GM12872 (cell line): Measurements from ENCODE around the gene PRSS21.

Experiments
- CTCF ChIP-seq: IDR thresholded peaks from 3 replicates; pipeline ENCODE4 v1.5.1; 2011; ENCODE audit warnings: low read depth, mild to moderate bottlenecking, low read length, moderate library complexity; ENCODE audit not compliant: insufficient read depth

Gene PRSS21

GRCh38 chr16:2787961-2788360 is 29.1 kb upstream of the PRSS21 start:
- TF ChIP-seq CTCF: no peak

- TF ChIP-seq CTCF: no peak
Measured at GRCh38 chr16:2790631-2791030, 26.4 kb upstream of the PRSS21 start.

- no peak for TF ChIP-seq CTCF
Measured at GRCh38 chr16:2791174-2791573, 25.9 kb upstream of the PRSS21 start.

GRCh38 chr16:2792940-2793339 is 24.1 kb upstream of the PRSS21 start:
- TF ChIP-seq CTCF: no peak

GRCh38 chr16:2795395-2796143 is 21.5 kb upstream of the PRSS21 start:
- no peak for TF ChIP-seq CTCF

GRCh38 chr16:2798723-2799204 is 18.3 kb upstream of the PRSS21 start:
- no peak for TF ChIP-seq CTCF

GRCh38 chr16:2799205-2799858 is 17.7 kb upstream of the PRSS21 start:
- no peak for TF ChIP-seq CTCF
